Keratinocyte (primary cell): ENCODE measurements around the gene CPOX.

ENCODE experiments used
- CTCF ChIP-seq, 3 experiments: IDR thresholded peaks in 1 of 3; conservative IDR thresholded peaks in 1 of 3; optimal IDR thresholded peaks in 1 of 3; 2 replicates in 2 of 3; 3 replicates in 1 of 3; pipeline versions ENCODE3 to v1.5.1; 2011; ENCODE audit warnings: low read length in 3 of 3, mild to moderate bottlenecking in 3 of 3, moderate library complexity in 2 of 3, control low read depth in 1 of 3, inconsistent platforms in 1 of 3; ENCODE audit not compliant: insufficient read depth in 2 of 3; ENCODE audit errors: extremely low read depth in 1 of 3
- EZH2 ChIP-seq: IDR thresholded peaks from one replicate; pipeline ENCODE4 v1.6.1; 2012; ENCODE audit warnings: inconsistent platforms, mild to moderate bottlenecking, low read length, moderate library complexity

- TF ChIP-seq CTCF (optimal IDR thresholded peaks at IDR 0.05 in 1 of 3, IDR thresholded peaks at IDR 0.05 in 1 of 3, conservative IDR thresholded peaks at IDR 0.05 in 1 of 3; ENCODE audit: extremely low read depth in 1 of 3, insufficient read depth in 2 of 3, low read length in 3 of 3) (no peak), EZH2 (no peak)
Measured at GRCh38 chr3:98628317-98628716, 34.9 kb upstream of the CPOX start.
